Heart left ventricle (tissue), 16 donors: ENCODE measurements around the gene PGAP3. TPM values are rescaled to one million over a fixed set of nuclear protein-coding genes. Genes with fewer than 3 reads are reported as not detected.

Experiments used
- ATAC-seq, 4 donors: fragments of 200-7000 bp; cut with Tn5 transposase; one replicate each; pipeline ENCODE4 v1.9.1; 2020 to 2022; ENCODE audit warnings: moderate library complexity in 4 of 4, mild to moderate bottlenecking in 3 of 4, moderate number of reproducible peaks in 1 of 4
- DNase-seq, 5 donors: peaks; one replicate each; pipeline ENCODE4 v3.0.0-alpha.2; 2020
- H3K27ac ChIP-seq, 12 donors: fragments of 200-600 bp; sonication (generic) in 4 of 12; one replicate each; pipeline versions ENCODE4 v1.5.0 to v1.8.0; 2016 to 2022; ENCODE audit warnings: mild to moderate bottlenecking in 2 of 12
- H3K27me3 ChIP-seq, 9 donors: fragments of 200-600 bp; sonication (generic) in 2 of 9; one replicate each; pipeline versions ENCODE4 v1.5.1 to v1.8.0; 2016 to 2022; ENCODE audit warnings: mild to moderate bottlenecking in 3 of 9
- H3K36me3 ChIP-seq, 9 donors: fragments of 200-600 bp; sonication (generic) in 2 of 9; one replicate each; pipeline versions ENCODE4 v1.5.0 to v1.8.0; 2018 to 2022; ENCODE audit warnings: mild to moderate bottlenecking in 2 of 9
- H3K4me1 ChIP-seq, 12 donors: fragments of 200-600 bp; sonication (generic) in 4 of 12; one replicate each; pipeline versions ENCODE4 v1.5.0 to v1.8.0; 2016 to 2022; ENCODE audit warnings: mild to moderate bottlenecking in 3 of 12
- H3K4me3 ChIP-seq, 12 donors: fragments of 200-600 bp; sonication (generic) in 4 of 12; one replicate each; pipeline versions ENCODE4 v1.5.0 to v1.8.0; 2017 to 2022; ENCODE audit warnings: mild to moderate bottlenecking in 9 of 12, moderate library complexity in 4 of 12
- H3K9me3 ChIP-seq, 12 donors: fragments of 200-600 bp; sonication (generic) in 4 of 12; one replicate each; pipeline versions ENCODE4 v1.5.0 to v1.8.0; 2016 to 2022; ENCODE audit warnings: mild to moderate bottlenecking in 1 of 12
- CTCF ChIP-seq, 12 donors: fragments of 200-600 bp; sonication (generic) in 4 of 12; IDR thresholded peaks; one replicate each; pipeline versions ENCODE4 v1.5.0 to v1.8.0; 2018 to 2022; ENCODE audit warnings: antibody characterized with exemption in 12 of 12, mild to moderate bottlenecking in 5 of 12
- POLR2A ChIP-seq, 2 donors: fragments of 450-650 bp; IDR thresholded peaks; one replicate each; pipeline ENCODE4 v1.6.1; 2017; ENCODE audit warnings: antibody characterized with exemption in 2 of 2, mild to moderate bottlenecking in 2 of 2, moderate library complexity in 2 of 2
- WGBS, 4 donors: extraction: QIAGEN DNeasy Blood & Tissue Kit in 2 of 4; methylation state at CpG; one replicate each; pipeline versions ENCODE4 v1.1.5 to v1.1.7; 2013 to 2018; 5-methylcytosine and 5-hydroxymethylcytosine counted together
- intact Hi-C, 10 donors: fragments of 100-400 bp; cut with DNase I; formaldehyde crosslinking; loops; one replicate each; pipeline versions ENCODE4 v1.11.1 to v1.14.2; 2022
- polyA plus RNA-seq, 2 donors: library from polyadenylated mRNA; stranded (reverse); fragments of 200-250 nt; gene quantifications; one replicate each; pipeline ENCODE4 v1.2.3, GENCODE V29; 2013
- total RNA-seq, 9 donors: library from RNA; depleted of rRNA in 2 of 9; stranded (reverse); fragments of >200 nt in 2 of 9; fragmentation: NEBNext Ultra II Directional in 3 of 9; extraction: Animal tissue kit (Norgen Biotek cat#: 25700) in 3 of 9; gene quantifications; one replicate each; pipeline versions ENCODE4 v1.1.0 to v1.2.4, GENCODE V29; 2016 to 2023
- donor health status: ischemic (EF 13 %, LVEDD 7.1; RV severe dilation, severe dysfunction).
- donor health status: healthy with polysubstance abuse.
- donor health status: DM: no; HTN: yes; CAD: no.
- donor health status: DM: no; HTN: no; CAD: no.
- donor health status: ischemic (EF 25% LVEDD 6.9; RV normal size, moderate dysfunction).
- donor health status: ischemic (EF 25% LVEDD 5.7; RV mildly dilated, moderate dysfunction).
- donor health status: healthy.
- donor health status: DM: yes; HTN: yes; CAD: no.
- donor health status: ischemic (EF 35%, LVEDD 5.7; RV mildly dilated, moderate dysfunction).
- donor health status: nonischemic (EF 11% LVEDD 7.7; RV severe dilation, severe dysfunction).
- donor health status: DM: yes; HTN: yes; CAD: no.
- donor health status: PGD.
- donor health status: ischemic (EF 29% LVEDD 5.4; RV normal size, mild dysfunction).
- donor health status: nonischemic (EF 23%, LVEDD 6.1; RV moderate dilation, normal function).

PGAP3 gene
- total and polyA plus RNA-seq, 11 donors: 8.0 to 18.8 (median 13.3) TPM

- H3K27ac ChIP-seq: peak overlapping the region; percentile 85 to 99 (median 96)
- H3K36me3 ChIP-seq: peaks cover 0 to 19% (median 3%) of the 10 kb centered on the region in 9 donors
- peaks cover 10 to 92% (median 56%) of the 10 kb centered on the region in 12 donors for H3K4me1 ChIP-seq
- TF ChIP-seq CTCF (IDR thresholded peaks at IDR 0.05): peak in 3 of 12 donors; percentile 12 to 21 (median 15)
- TF ChIP-seq POLR2A (IDR thresholded peaks at IDR 0.05): no peak
- H3K27me3 ChIP-seq: peaks cover 0 to 34% (median 11%) of the 10 kb centered on the region in 9 donors
- DNase-seq: peak in 2 of 5 donors; percentile 64 to 71
- H3K4me3 ChIP-seq: peak overlapping the region; percentile 50 to 78 (median 64)
- intact Hi-C loops: loop anchor here in 2 of 10 donors (5.0 to 10.0 kb wide), 2 partner anchors 43 to 649 kb away; no protein-coding TSS in a partner anchor
- H3K9me3 ChIP-seq: no peaks in the 10 kb centered on the region
- WGBS, 4 donors: 30 to 49% (median 38%) methylated on average over 2 to 17 of the region's 17 CpGs
- ATAC-seq: peak in 2 of 4 donors; percentile 1 to 15
Observed at GRCh38 chr17:39665642-39666224, 22.1 kb downstream of the PGAP3 start.

- TF ChIP-seq POLR2A (IDR thresholded peaks at IDR 0.05) (peak; percentile 90 to 91), CTCF (IDR thresholded peaks at IDR 0.05) (no peak)
- H3K4me1 ChIP-seq: peaks cover 10 to 92% (median 64%) of the 10 kb centered on the region in 12 donors
- ATAC-seq (peak; percentile 52 to 71 (median 60)), DNase-seq (peak; percentile 76 to 90 (median 77))
- H3K9me3 ChIP-seq: no peaks in the 10 kb centered on the region
- 25 to 36% (median 31%) methylated on average over 13 to 15 of the region's 15 CpGs for WGBS, 4 donors
- H3K36me3 ChIP-seq: peaks cover 0 to 28% (median 9%) of the 10 kb centered on the region in 9 donors
- intact Hi-C loops: loop anchor here in 2 of 10 donors (5.0 to 10.0 kb wide), 2 partner anchors 43 to 650 kb away; no protein-coding TSS in a partner anchor
- peak within 1 kb of the TSS; percentile 85 to 99 (median 96) for H3K27ac ChIP-seq
- peak within 1 kb of the TSS; percentile 50 to 78 (median 64) for H3K4me3 ChIP-seq
- H3K27me3 ChIP-seq: peaks cover 0 to 30% (median 6%) of the 10 kb centered on the region in 9 donors
Observed at GRCh38 chr17:39664581-39665561, 23.0 kb downstream of the PGAP3 start, which contains the start of gene TCAP. TCAP (plus strand) TSS chr17:39665349; CDS start chr17:39665360, 11 bp downstream.

GRCh38 chr17:39663688-39664580 is 23.9 kb downstream of the PGAP3 start:
- ATAC-seq: peak in 1 of 4 donors; percentile 5
- Histone ChIP-seq H3K36me3 (peaks cover 0 to 30% (median 11%) of the 10 kb centered on the region in 9 donors), H3K9me3 (no peaks in the 10 kb centered on the region), H3K27ac (peak overlapping the region; percentile 85 to 99 (median 96)), H3K4me3 (peak overlapping the region; percentile 13 to 78 (median 61)), H3K4me1 (peaks cover 13 to 92% (median 70%) of the 10 kb centered on the region in 12 donors), H3K27me3 (peaks cover 0 to 20% (median 0%) of the 10 kb centered on the region in 9 donors)
- peak in 3 of 5 donors; percentile 46 to 78 (median 71) for DNase-seq
- TF ChIP-seq POLR2A (IDR thresholded peaks at IDR 0.05) (peak in 1 of 2 donors; percentile 29), CTCF (IDR thresholded peaks at IDR 0.05) (no peak)
- intact Hi-C loops: loop anchor here in 1 of 10 donors (10.0 kb wide), 1 partner anchor 651 kb away; no protein-coding TSS in a partner anchor
- 20 to 35% (median 32%) methylated on average over 14 to 17 of the region's 17 CpGs for WGBS, 4 donors
